H9 (cell line): Measurements from ENCODE around the gene ANK3. TPM values are rescaled to one million over a fixed set of nuclear protein-coding genes. Genes with fewer than 3 reads are reported as not detected.

Source experiments
- DNase-seq: peaks from one replicate; pipeline ENCODE4 v3.0.0-alpha.2; 2017
- H2AFZ ChIP-seq: one replicate; pipeline ENCODE4 v1.6.1; 2013; ENCODE audit warnings: mild to moderate bottlenecking, low read length, control low read depth, moderate library complexity
- H2AK5ac ChIP-seq: 2 replicates; pipeline ENCODE4 v1.6.1; 2013; ENCODE audit warnings: low read length, control low read depth, mixed read lengths; ENCODE audit not compliant: insufficient read length
- H2BK120ac ChIP-seq: one replicate; pipeline ENCODE4 v1.6.1; 2013; ENCODE audit warnings: low read depth, mild to moderate bottlenecking, low read length, control low read depth, inconsistent platforms; ENCODE audit not compliant: poor library complexity, severe bottlenecking
- H2BK12ac ChIP-seq: 2 replicates; pipeline ENCODE4 v1.6.1; 2013; ENCODE audit warnings: low read length, control low read depth, mixed read lengths, low read depth; ENCODE audit not compliant: insufficient read length
- H2BK15ac ChIP-seq: 2 replicates; pipeline ENCODE4 v1.6.1; 2013; ENCODE audit warnings: low read depth, low read length, control low read depth
- H2BK20ac ChIP-seq: one replicate; pipeline ENCODE4 v1.6.1; 2013; ENCODE audit warnings: low read depth, mild to moderate bottlenecking, low read length, control low read depth, inconsistent platforms; ENCODE audit not compliant: poor library complexity, severe bottlenecking
- H2BK5ac ChIP-seq: 2 replicates; pipeline ENCODE4 v1.6.1; 2013; ENCODE audit warnings: low read length, control low read depth, mixed read lengths; ENCODE audit not compliant: insufficient read length
- H3K14ac ChIP-seq: 2 replicates; pipeline ENCODE4 v1.6.1; 2013; ENCODE audit warnings: low read length, control low read depth; ENCODE audit not compliant: insufficient read depth
- H3K18ac ChIP-seq: 2 replicates; pipeline ENCODE4 v1.6.1; 2013; ENCODE audit warnings: low read depth, mild to moderate bottlenecking, mixed read lengths, low read length, control low read depth; ENCODE audit not compliant: insufficient read length
- H3K23ac ChIP-seq: 2 replicates; pipeline ENCODE4 v1.6.1; 2013; ENCODE audit warnings: low read length, control low read depth, mixed read lengths, low read depth; ENCODE audit not compliant: insufficient read length
- H3K23me2 ChIP-seq: 2 replicates; pipeline ENCODE4 v1.6.1; 2013; ENCODE audit warnings: low read depth, mild to moderate bottlenecking, mixed read lengths, low read length, control low read depth; ENCODE audit not compliant: insufficient read length, poor library complexity, severe bottlenecking
- H3K27ac ChIP-seq: 2 replicates; pipeline ENCODE4 v1.5.1; 2013; ENCODE audit warnings: low read length, control low read depth, mixed read lengths, low read depth; ENCODE audit not compliant: insufficient read length
- H3K27me3 ChIP-seq: 2 replicates; pipeline ENCODE4 v1.6.1; 2013; ENCODE audit warnings: low read length, control low read depth, inconsistent platforms; ENCODE audit not compliant: insufficient read depth
- H3K4ac ChIP-seq: 2 replicates; pipeline ENCODE4 v1.6.1; 2013; ENCODE audit warnings: low read depth, mild to moderate bottlenecking, control low read depth, inconsistent platforms, low read length, moderate library complexity
- H3K4me1 ChIP-seq: 2 replicates; pipeline ENCODE4 v1.6.1; 2013; ENCODE audit warnings: low read length, control low read depth, inconsistent platforms; ENCODE audit not compliant: insufficient read depth
- H3K4me2 ChIP-seq: 2 replicates; pipeline ENCODE4 v1.6.1; 2013; ENCODE audit warnings: low read length, control low read depth, mixed read lengths; ENCODE audit not compliant: insufficient read length, insufficient read depth
- H3K56ac ChIP-seq: 2 replicates; pipeline ENCODE4 v1.6.1; 2013; ENCODE audit warnings: low read depth, mild to moderate bottlenecking, mixed read lengths, low read length, control low read depth; ENCODE audit not compliant: insufficient read length
- H3K79me1 ChIP-seq: 2 replicates; pipeline ENCODE4 v1.6.1; 2013; ENCODE audit warnings: low read depth, mild to moderate bottlenecking, moderate library complexity, low read length, control low read depth, inconsistent platforms; ENCODE audit not compliant: insufficient read depth, poor library complexity, severe bottlenecking
- H3K79me2 ChIP-seq: 2 replicates; pipeline ENCODE4 v1.6.1; 2013; ENCODE audit warnings: low read length, control low read depth, inconsistent platforms; ENCODE audit not compliant: insufficient read depth
- H3K9ac ChIP-seq: 2 replicates; pipeline ENCODE4 v1.6.1; 2013; ENCODE audit warnings: low read length, control low read depth, mixed read lengths; ENCODE audit not compliant: insufficient read length; ENCODE audit errors: extremely low read depth
- H3K9me3 ChIP-seq: one replicate; pipeline ENCODE4 v1.6.1; 2013; ENCODE audit warnings: low read depth, low read length, inconsistent platforms; ENCODE audit not compliant: control insufficient read depth
- H3T11ph ChIP-seq: one replicate; pipeline ENCODE4 v1.6.1; 2013; ENCODE audit warnings: mild to moderate bottlenecking, low read length, control low read depth, inconsistent platforms
- H4K20me1 ChIP-seq: one replicate; pipeline ENCODE4 v1.6.1; 2013; ENCODE audit not compliant: control insufficient read depth, insufficient read length, insufficient read depth
- H4K5ac ChIP-seq: 2 replicates; pipeline ENCODE4 v1.6.1; 2013; ENCODE audit warnings: low read depth, mild to moderate bottlenecking, mixed read lengths, low read length, control low read depth; ENCODE audit not compliant: insufficient read length
- H4K8ac ChIP-seq: replicated peaks from 2 replicates; pipeline ENCODE4 v1.6.1; 2013; ENCODE audit warnings: low read length, control low read depth, mixed read lengths, low read depth; ENCODE audit not compliant: insufficient read length
- H4K91ac ChIP-seq: 2 replicates; pipeline ENCODE4 v1.6.1; 2013; ENCODE audit warnings: low read depth, mild to moderate bottlenecking, moderate library complexity, mixed read lengths, low read length, control low read depth; ENCODE audit not compliant: insufficient read length
- H3K27ac Mint-ChIP-seq, 3 experiments: 2 replicates in 2 of 3; 3 replicates in 1 of 3; pipeline ENCODE4 v1.8.0; 2020 to 2021; ENCODE audit warnings: mixed read lengths in 3 of 3, mild to moderate bottlenecking in 1 of 3, moderate library complexity in 1 of 3
- H3K27me3 Mint-ChIP-seq: 2 replicates; pipeline ENCODE4 v1.8.0; 2021; ENCODE audit warnings: low read depth, mild to moderate bottlenecking, moderate library complexity, mixed read lengths
- H3K36me3 Mint-ChIP-seq, 3 experiments: 2 replicates in 2 of 3; 3 replicates in 1 of 3; pipeline ENCODE4 v1.8.0; 2020 to 2021; ENCODE audit warnings: low read depth in 3 of 3, mixed read lengths in 3 of 3; ENCODE audit not compliant: insufficient read depth in 1 of 3
- H3K4me1 Mint-ChIP-seq, 2 experiments: 2 replicates each; pipeline ENCODE4 v1.8.0; 2020; ENCODE audit warnings: mixed read lengths in 2 of 2
- H3K4me3 Mint-ChIP-seq, 2 experiments: 2 replicates in 1 of 2; 3 replicates in 1 of 2; pipeline ENCODE4 v1.8.0; 2020 to 2021; ENCODE audit warnings: mild to moderate bottlenecking in 2 of 2, mixed read lengths in 2 of 2, moderate library complexity in 1 of 2
- H3K9me3 Mint-ChIP-seq, 2 experiments: 2 replicates in 1 of 2; 3 replicates in 1 of 2; pipeline ENCODE4 v1.8.0; 2020; ENCODE audit warnings: mild to moderate bottlenecking in 2 of 2, mixed read lengths in 2 of 2, moderate library complexity in 1 of 2
- CTCF ChIP-seq: fragments of 200-600 bp; sonication (generic); conservative IDR thresholded peaks from 3 replicates; pipeline ENCODE4 v1.8.0; 2021; ENCODE audit warnings: antibody characterized with exemption, mild to moderate bottlenecking
- WGBS: extraction: QIAGEN DNeasy Blood & Tissue Kit; methylation state at CpG from one replicate; pipeline ENCODE4 v1.1.7; 2013; ENCODE audit warnings: missing lambda C conversion rate, low lambda C conversion rate, mixed read lengths; ENCODE audit not compliant: insufficient read length; ENCODE audit errors: extremely low coverage; 5-methylcytosine and 5-hydroxymethylcytosine counted together
- total RNA-seq: library from RNA; stranded (reverse); gene quantifications from 2 replicates; pipeline ENCODE4 v1.2.1, GENCODE V29; 2021

ANK3 gene
- total RNA-seq, 1 experiment from 2014 or later: 59.6 TPM

- Histone ChIP-seq H3T11ph (no peak overlapping the region), H3K9ac (no peak overlapping the region), H4K5ac (no peak overlapping the region), H2BK5ac (no peak overlapping the region), H4K20me1 (no peaks in the 10 kb centered on the region), H2AK5ac (no peak overlapping the region), H3K9me3 (no peaks in the 10 kb centered on the region), H3K14ac (no peak overlapping the region), H4K8ac (no peak overlapping the region), H3K23me2 (no peaks in the 10 kb centered on the region), H3K18ac (no peak overlapping the region), H3K79me1 (no peaks in the 10 kb centered on the region), H2BK15ac (no peak overlapping the region), H3K4me2 (no peak overlapping the region), H3K56ac (no peak overlapping the region), H3K23ac (no peak overlapping the region), H2BK120ac (no peak overlapping the region), H2BK12ac (no peak overlapping the region), H2AFZ (no peak overlapping the region), H3K27ac (no peak overlapping the region), H3K4me1 (peaks cover 3% of the 10 kb centered on the region; the same call in 1 of the 2 replicates), H3K79me2 (no peaks in the 10 kb centered on the region), H4K91ac (no peak overlapping the region), H3K27me3 (peaks cover 2% of the 10 kb centered on the region; the same call in 1 of the 2 replicates), H3K4ac (no peak overlapping the region), H2BK20ac (no peak overlapping the region)
- DNase-seq: no peak
- H3K9me3 Mint-ChIP-seq: no peaks in the 10 kb centered on the region
- no peaks in the 10 kb centered on the region for H3K36me3 Mint-ChIP-seq
- WGBS: no CpG with 5 or more reads among the region's 4 CpGs
- TF ChIP-seq CTCF: no peak
- no peaks in the 10 kb centered on the region for H3K27me3 Mint-ChIP-seq
- H3K4me3 Mint-ChIP-seq: no peak overlapping the region
- peaks cover 26 to 31% of the 10 kb centered on the region in 2 experiments for H3K4me1 Mint-ChIP-seq
- H3K27ac Mint-ChIP-seq: no peak overlapping the region; a peak in 1 of 7 replicates
Measured at GRCh38 chr10:60372436-60372835, 17.2 kb downstream of the ANK3 start.
